ENCODE results near the gene FAM174C. TPM values are rescaled to one million over a fixed set of nuclear protein-coding genes. Genes with fewer than 3 reads are reported as not detected.

The FAM174C gene
- polyA plus RNA-seq, 1 donor (not counting 4 experiments of a cell fraction or from before 2014, with no cell fraction given) = 18.5 TPM

GRCh38 chr19:1231729-1232637, 43.3 kb upstream of the FAM174C start:
- Histone ChIP-seq H4K20me1 (ENCODE audit: control insufficient read depth, extremely low read depth, insufficient read depth, low read length) (peaks cover 2% of the 10 kb centered on the region), H3K4me1 (ENCODE audit: control insufficient read depth, extremely low read depth, insufficient read depth, low read length) (peaks cover 21% of the 10 kb centered on the region), H3K36me3 (ENCODE audit: control insufficient read depth in 2 of 2, extremely low read depth in 1 of 2, insufficient read depth in 2 of 2, low read length in 2 of 2) (peaks cover 9 to 14% of the 10 kb centered on the region in 2 experiments), H3K4me2 (ENCODE audit: control insufficient read depth, extremely low read depth, insufficient read depth, low read depth, low read length) (no peak overlapping the region), H3K27ac (ENCODE audit: control insufficient read depth, insufficient read depth, low read length) (no peak overlapping the region), H3K27me3 (ENCODE audit: control insufficient read depth, extremely low read depth, insufficient read depth, low read length) (no peaks in the 10 kb centered on the region), H3K9me3 (ENCODE audit: control insufficient read depth, low read depth, low read length) (no peaks in the 10 kb centered on the region), H2AFZ (ENCODE audit: control insufficient read depth, low read length) (no peak overlapping the region), H3K9me1 (ENCODE audit: control insufficient read depth, extremely low read depth, insufficient read depth, low read length) (no peaks in the 10 kb centered on the region), H3K4me3 (ENCODE audit: control insufficient read depth in 2 of 3, extremely low read depth in 1 of 3, insufficient read depth in 2 of 3, low read depth in 1 of 3, low read length in 3 of 3) (no peak overlapping the region), H3K9ac (ENCODE audit: control insufficient read depth, extremely low read depth, insufficient read depth, low read length) (no peak overlapping the region), H3K79me2 (ENCODE audit: control insufficient read depth, insufficient read depth, low read length) (no peaks in the 10 kb centered on the region)
- dilution Hi-C loops (cut with MboI; ENCODE audit: extremely low pct_ligation_motif_present, low sequenced_read_pairs) = no loop called here
- DNase-seq (ENCODE audit: low read depth, low spot score) (no peak), FAIRE-seq (no peak)
- TF ChIP-seq EZH2 (IDR thresholded peaks at IDR 0.05; ENCODE audit: low read length) = no peak
- TF ChIP-seq, protein P1, sequence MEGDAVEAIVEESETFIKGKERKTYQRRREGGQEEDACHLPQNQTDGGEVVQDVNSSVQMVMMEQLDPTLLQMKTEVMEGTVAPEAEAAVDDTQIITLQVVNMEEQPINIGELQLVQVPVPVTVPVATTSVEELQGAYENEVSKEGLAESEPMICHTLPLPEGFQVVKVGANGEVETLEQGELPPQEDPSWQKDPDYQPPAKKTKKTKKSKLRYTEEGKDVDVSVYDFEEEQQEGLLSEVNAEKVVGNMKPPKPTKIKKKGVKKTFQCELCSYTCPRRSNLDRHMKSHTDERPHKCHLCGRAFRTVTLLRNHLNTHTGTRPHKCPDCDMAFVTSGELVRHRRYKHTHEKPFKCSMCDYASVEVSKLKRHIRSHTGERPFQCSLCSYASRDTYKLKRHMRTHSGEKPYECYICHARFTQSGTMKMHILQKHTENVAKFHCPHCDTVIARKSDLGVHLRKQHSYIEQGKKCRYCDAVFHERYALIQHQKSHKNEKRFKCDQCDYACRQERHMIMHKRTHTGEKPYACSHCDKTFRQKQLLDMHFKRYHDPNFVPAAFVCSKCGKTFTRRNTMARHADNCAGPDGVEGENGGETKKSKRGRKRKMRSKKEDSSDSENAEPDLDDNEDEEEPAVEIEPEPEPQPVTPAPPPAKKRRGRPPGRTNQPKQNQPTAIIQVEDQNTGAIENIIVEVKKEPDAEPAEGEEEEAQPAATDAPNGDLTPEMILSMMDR (optimal IDR thresholded peaks at IDR 0.05 in 1 of 3, IDR thresholded peaks at IDR 0.05 in 1 of 3, conservative IDR thresholded peaks at IDR 0.05 in 1 of 3; ENCODE audit: extremely low read depth in 1 of 3, insufficient read depth in 2 of 3, low read length in 3 of 3) = no peak

- Histone ChIP-seq H3K9me3 (ENCODE audit: control insufficient read depth, low read depth, low read length) (no peaks in the 10 kb centered on the region), H3K4me2 (ENCODE audit: control insufficient read depth, extremely low read depth, insufficient read depth, low read depth, low read length) (no peak overlapping the region), H3K4me1 (ENCODE audit: control insufficient read depth, extremely low read depth, insufficient read depth, low read length) (peaks cover 21% of the 10 kb centered on the region), H3K9me1 (ENCODE audit: control insufficient read depth, extremely low read depth, insufficient read depth, low read length) (no peaks in the 10 kb centered on the region), H3K79me2 (ENCODE audit: control insufficient read depth, insufficient read depth, low read length) (no peaks in the 10 kb centered on the region), H3K36me3 (ENCODE audit: control insufficient read depth in 2 of 2, extremely low read depth in 1 of 2, insufficient read depth in 2 of 2, low read length in 2 of 2) (peaks cover 9 to 12% of the 10 kb centered on the region in 2 experiments), H3K27me3 (ENCODE audit: control insufficient read depth, extremely low read depth, insufficient read depth, low read length) (no peaks in the 10 kb centered on the region), H3K27ac (ENCODE audit: control insufficient read depth, insufficient read depth, low read length) (no peak overlapping the region), H2AFZ (ENCODE audit: control insufficient read depth, low read length) (no peak overlapping the region), H4K20me1 (ENCODE audit: control insufficient read depth, extremely low read depth, insufficient read depth, low read length) (peaks cover 2% of the 10 kb centered on the region), H3K9ac (ENCODE audit: control insufficient read depth, extremely low read depth, insufficient read depth, low read length) (no peak overlapping the region), H3K4me3 (ENCODE audit: control insufficient read depth in 2 of 3, extremely low read depth in 1 of 3, insufficient read depth in 2 of 3, low read depth in 1 of 3, low read length in 3 of 3) (no peak overlapping the region)
- dilution Hi-C loops (cut with MboI; ENCODE audit: extremely low pct_ligation_motif_present, low sequenced_read_pairs) = no loop called here
- no peak for FAIRE-seq
- no peak for DNase-seq (ENCODE audit: low read depth, low spot score)
- TF ChIP-seq EZH2 (IDR thresholded peaks at IDR 0.05; ENCODE audit: low read length) = no peak
- TF ChIP-seq, protein P1 (optimal IDR thresholded peaks at IDR 0.05 in 1 of 3, IDR thresholded peaks at IDR 0.05 in 1 of 3, conservative IDR thresholded peaks at IDR 0.05 in 1 of 3; ENCODE audit: extremely low read depth in 1 of 3, insufficient read depth in 2 of 3, low read length in 3 of 3) = no peak
Observed at GRCh38 chr19:1232652-1233072, 42.7 kb upstream of the FAM174C start.

Data from keratinocyte (primary cell).